SU-DHL-6 (cell line): ENCODE data around the gene AK6.
"Not testable (repeated sequence)": the region's sequence is repeated elsewhere in the genome, so short reads cannot be mapped to it uniquely, and the experiment has no call there.

Experiments used
- H2AFZ ChIP-seq: fragments of 200-600 bp; sonication (generic); 2 replicates; pipeline ENCODE4 v1.6.1; 2014; ENCODE audit warnings: low read depth, mild to moderate bottlenecking, moderate library complexity, mixed read lengths, antibody characterized with exemption, low read length; ENCODE audit not compliant: severe bottlenecking
- H3F3A ChIP-seq: fragments of 200-600 bp; shearing (Covaris generic); 2 replicates; pipeline ENCODE4 v1.6.0; 2016; ENCODE audit warnings: antibody characterized with exemption, mild to moderate bottlenecking; ENCODE audit not compliant: insufficient read depth
- H3K27ac ChIP-seq: fragments of 200-600 bp; sonication (generic); 2 replicates; pipeline ENCODE4 v1.5.1; 2016; ENCODE audit warnings: low read depth, mild to moderate bottlenecking, low read length, moderate library complexity, mixed read lengths
- H3K27me3 ChIP-seq: fragments of 200-600 bp; sonication (generic), shearing (Covaris generic); 2 replicates; pipeline ENCODE4 v1.6.0; 2014; ENCODE audit warnings: mild to moderate bottlenecking, low read length
- H3K36me3 ChIP-seq: fragments of 200-600 bp; sonication (generic); 2 replicates; pipeline ENCODE4 v1.6.1; 2014; ENCODE audit warnings: mild to moderate bottlenecking, low read length, mixed read lengths
- H3K4me2 ChIP-seq: fragments of 300-600, 200-600 bp; shearing (Covaris generic), sonication (generic); 2 replicates; pipeline ENCODE4 v1.6.0; 2014; ENCODE audit warnings: low read length, low read depth, mild to moderate bottlenecking; ENCODE audit not compliant: poor library complexity, severe bottlenecking
- H3K4me3 ChIP-seq: fragments of 200-600 bp; sonication (generic); 2 replicates; pipeline ENCODE4 v1.5.1; 2014; ENCODE audit warnings: antibody characterized with exemption, low read length, mild to moderate bottlenecking, mixed read lengths; ENCODE audit not compliant: insufficient read depth, poor library complexity, severe bottlenecking
- H3K79me2 ChIP-seq: fragments of 200-600 bp; sonication (generic); 2 replicates; pipeline ENCODE4 v1.6.1; 2014; ENCODE audit warnings: mild to moderate bottlenecking, low read length, moderate library complexity; ENCODE audit not compliant: insufficient read depth
- H3K9ac ChIP-seq: fragments of 200-600 bp; sonication (generic); 2 replicates; pipeline ENCODE4 v1.7.0; 2014; ENCODE audit warnings: mild to moderate bottlenecking, low read length
- H3K9me2 ChIP-seq: fragments of 200-600 bp; sonication (generic); replicated peaks from 2 replicates; pipeline ENCODE4 v1.6.1; 2014; ENCODE audit warnings: low read length; ENCODE audit not compliant: insufficient read depth
- H3K9me3 ChIP-seq: fragments of 200-600 bp; sonication (generic); 2 replicates; pipeline ENCODE4 v1.6.1; 2014; ENCODE audit warnings: low read length, mixed read lengths; ENCODE audit not compliant: insufficient read depth
- H4K20me1 ChIP-seq: fragments of 200-600 bp; sonication (generic); 2 replicates; pipeline ENCODE4 v1.6.1; 2014; ENCODE audit warnings: low read depth, mild to moderate bottlenecking, antibody characterized with exemption, low read length, moderate library complexity, mixed read lengths
- EZH2phosphoT487 ChIP-seq: fragments of 200-600 bp; sonication (generic), shearing (Covaris generic); conservative IDR thresholded peaks from 2 replicates; pipeline ENCODE4 v1.6.1; 2018; ENCODE audit warnings: mild to moderate bottlenecking, antibody characterized with exemption, low read length, moderate library complexity, mixed read lengths
- TF ChIP-seq, protein P1 (sequence below): fragments of 200-600 bp; sonication (generic); IDR thresholded peaks from one replicate; pipeline ENCODE4 v1.5.1; 2017; ENCODE audit warnings: antibody characterized with exemption, mild to moderate bottlenecking, low read length, moderate library complexity; ENCODE audit not compliant: insufficient read depth, poor library complexity, severe bottlenecking

Gene AK6

DNA sequence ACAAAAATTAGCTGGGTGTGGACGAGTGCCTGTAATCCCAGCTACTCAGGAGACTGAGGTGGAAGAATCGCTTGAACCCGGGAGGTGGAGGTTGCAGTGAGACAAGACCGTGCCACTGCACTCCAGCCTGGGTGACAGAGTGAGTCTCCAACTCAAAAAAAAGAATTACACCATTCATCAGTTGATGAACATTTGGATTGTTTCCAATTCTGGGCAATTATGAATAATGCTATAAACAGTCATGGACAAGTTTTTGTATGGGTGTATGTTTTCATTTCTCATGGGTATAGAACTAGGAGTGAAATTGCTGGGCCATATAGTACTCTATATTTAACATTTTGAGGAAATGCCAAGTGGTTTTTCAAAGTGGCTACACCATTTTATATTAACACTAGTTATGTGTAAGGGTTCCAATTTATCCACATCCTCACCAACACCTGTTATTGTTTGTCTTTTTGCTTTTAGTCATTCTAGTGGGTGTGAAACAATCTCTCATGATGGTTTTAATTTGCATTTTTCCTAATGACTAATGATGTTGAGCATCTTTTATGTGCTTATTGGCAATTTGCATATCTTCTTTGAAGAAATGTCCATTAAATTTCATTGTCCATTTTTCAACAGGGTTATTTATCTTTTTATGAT is 27.7 kb downstream of the AK6 start:
- Histone ChIP-seq H3K9me2 (no peaks in the 10 kb centered on the region), H3K27ac (no peak overlapping the region), H4K20me1 (no peaks in the 10 kb centered on the region), H2AFZ (no peak overlapping the region), H3K9ac (no peak overlapping the region), H3K36me3 (no peaks in the 10 kb centered on the region), H3K4me2 (no peak overlapping the region), H3K79me2 (no peaks in the 10 kb centered on the region), H3K27me3 (no peaks in the 10 kb centered on the region), H3F3A (no peaks in the 10 kb centered on the region), H3K9me3 (no peaks in the 10 kb centered on the region), H3K4me3 (no peak overlapping the region)
- TF ChIP-seq, protein P1, sequence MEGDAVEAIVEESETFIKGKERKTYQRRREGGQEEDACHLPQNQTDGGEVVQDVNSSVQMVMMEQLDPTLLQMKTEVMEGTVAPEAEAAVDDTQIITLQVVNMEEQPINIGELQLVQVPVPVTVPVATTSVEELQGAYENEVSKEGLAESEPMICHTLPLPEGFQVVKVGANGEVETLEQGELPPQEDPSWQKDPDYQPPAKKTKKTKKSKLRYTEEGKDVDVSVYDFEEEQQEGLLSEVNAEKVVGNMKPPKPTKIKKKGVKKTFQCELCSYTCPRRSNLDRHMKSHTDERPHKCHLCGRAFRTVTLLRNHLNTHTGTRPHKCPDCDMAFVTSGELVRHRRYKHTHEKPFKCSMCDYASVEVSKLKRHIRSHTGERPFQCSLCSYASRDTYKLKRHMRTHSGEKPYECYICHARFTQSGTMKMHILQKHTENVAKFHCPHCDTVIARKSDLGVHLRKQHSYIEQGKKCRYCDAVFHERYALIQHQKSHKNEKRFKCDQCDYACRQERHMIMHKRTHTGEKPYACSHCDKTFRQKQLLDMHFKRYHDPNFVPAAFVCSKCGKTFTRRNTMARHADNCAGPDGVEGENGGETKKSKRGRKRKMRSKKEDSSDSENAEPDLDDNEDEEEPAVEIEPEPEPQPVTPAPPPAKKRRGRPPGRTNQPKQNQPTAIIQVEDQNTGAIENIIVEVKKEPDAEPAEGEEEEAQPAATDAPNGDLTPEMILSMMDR, result no peak
- TF ChIP-seq EZH2phosphoT487, result no peak

DNA sequence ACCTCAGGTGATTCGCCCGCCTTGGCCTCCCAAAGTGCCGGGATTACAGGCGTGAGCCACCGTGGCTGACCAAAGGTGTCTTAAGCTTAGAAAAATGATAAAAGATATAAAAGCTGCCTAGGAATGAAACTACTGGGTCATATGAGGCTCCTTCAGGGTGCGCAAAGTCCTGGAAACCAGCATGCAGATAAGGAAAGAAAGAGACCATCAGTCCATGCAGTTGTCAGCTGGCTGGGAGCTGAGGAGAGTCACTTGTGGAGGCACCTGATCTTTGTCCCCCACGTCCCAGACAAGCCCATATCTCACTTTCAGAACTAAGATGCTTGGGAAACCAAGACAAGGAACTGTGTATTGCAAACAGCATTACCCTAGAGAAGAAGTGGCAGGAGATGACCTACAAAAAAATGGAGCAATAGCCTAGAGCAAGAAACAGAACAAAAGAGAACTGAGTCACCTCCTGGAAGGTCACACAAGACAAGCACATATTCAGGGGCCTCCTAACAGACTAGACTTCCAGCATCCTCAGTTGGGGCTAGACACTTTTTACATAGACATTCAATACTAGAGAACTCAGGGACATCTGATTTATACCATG is 33.9 kb downstream of the AK6 start:
- Histone ChIP-seq H3K27me3 (no peaks in the 10 kb centered on the region), H2AFZ (no peak overlapping the region)

DNA sequence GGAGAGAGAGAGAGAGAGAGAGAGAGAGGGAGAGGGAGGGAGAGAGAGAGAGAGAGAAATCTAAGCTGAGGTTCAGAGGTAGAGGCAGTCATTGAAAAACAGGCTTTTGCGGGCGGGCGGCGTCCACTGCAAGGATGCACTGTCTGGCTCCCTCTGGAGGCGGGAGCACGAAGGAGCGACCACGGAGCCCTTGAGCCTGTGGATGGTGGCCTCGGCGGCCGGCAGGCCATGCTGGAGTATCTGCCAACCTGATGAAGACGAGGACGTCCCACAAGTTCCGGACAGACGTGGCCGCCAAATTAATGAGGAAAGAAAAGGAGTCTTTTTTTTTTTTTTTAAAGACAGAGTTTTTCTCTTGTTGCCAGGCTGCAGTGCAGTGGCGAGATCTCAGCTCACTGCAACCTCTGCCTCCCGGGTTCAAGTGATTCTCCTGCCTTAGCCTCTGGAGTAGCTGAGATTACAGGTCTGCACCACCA is 34.5 kb downstream of the AK6 start:
- no peaks in the 10 kb centered on the region for H3K27me3 ChIP-seq
- no peaks in the 10 kb centered on the region for H3F3A ChIP-seq
- H3K27ac ChIP-seq, result no peak overlapping the region
- H3K4me3 ChIP-seq, result no peak overlapping the region
- no peak overlapping the region for H2AFZ ChIP-seq
- no peaks in the 10 kb centered on the region for H3K9me2 ChIP-seq
- H3K4me2 ChIP-seq, result no peak overlapping the region
- H3K9ac ChIP-seq, result no peak overlapping the region
- TF ChIP-seq, protein P1, result peak; percentile 58
- no peak for TF ChIP-seq EZH2phosphoT487
- no peaks in the 10 kb centered on the region for H4K20me1 ChIP-seq
- H3K36me3 ChIP-seq, result no peaks in the 10 kb centered on the region
- no peaks in the 10 kb centered on the region for H3K79me2 ChIP-seq
- H3K9me3 ChIP-seq, result no peaks in the 10 kb centered on the region

More for the DNA sequence above, 33.9 kb downstream of the AK6 start:
- TF ChIP-seq, protein P1, result no peak
- TF ChIP-seq EZH2phosphoT487, result no peak
- Histone ChIP-seq H3K4me3 (no peak overlapping the region), H3K9me3 (no peaks in the 10 kb centered on the region), H3K36me3 (no peaks in the 10 kb centered on the region), H4K20me1 (no peaks in the 10 kb centered on the region), H3K9ac (no peak overlapping the region), H3K9me2 (no peaks in the 10 kb centered on the region), H3K79me2 (no peaks in the 10 kb centered on the region), H3K27ac (no peak overlapping the region), H3K4me2 (no peak overlapping the region), H3F3A (no peaks in the 10 kb centered on the region)

DNA sequence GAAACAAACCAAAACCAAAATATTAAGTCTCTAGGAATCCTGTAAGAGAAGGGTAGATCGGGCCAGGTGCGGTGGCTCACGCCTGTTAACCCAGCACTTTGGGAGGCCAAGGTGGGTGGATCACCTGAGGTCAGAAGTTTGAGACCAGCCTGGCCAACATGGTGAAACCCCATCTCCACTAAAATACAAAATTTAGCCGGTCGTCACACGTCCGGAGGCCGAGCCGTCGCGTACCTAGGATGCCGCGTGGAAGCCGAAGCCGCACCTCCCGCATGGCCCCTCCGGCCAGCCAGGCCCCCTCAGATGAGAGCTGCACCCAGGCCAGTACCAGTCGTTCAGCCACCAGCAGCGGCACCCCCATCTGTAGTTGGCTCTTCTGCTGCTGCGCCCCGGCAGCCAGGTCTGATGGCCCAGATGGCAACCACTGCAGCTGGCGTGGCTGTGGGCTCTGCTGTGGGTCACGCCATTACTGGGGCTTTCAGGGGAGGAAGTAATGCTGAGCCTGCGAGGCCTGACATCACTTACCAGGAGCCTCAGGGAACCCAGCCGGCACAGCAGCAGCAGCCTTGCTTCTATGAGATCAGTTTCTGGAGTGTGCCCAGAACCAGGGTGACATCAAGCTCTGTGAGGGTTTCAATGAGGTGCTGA is 35.5 kb downstream of the AK6 start:
- not testable (repeated sequence) for H3K9ac ChIP-seq, H3K27ac ChIP-seq, H3K4me3 ChIP-seq, H3K36me3 ChIP-seq, H3K9me3 ChIP-seq, H3F3A ChIP-seq, H3K79me2 ChIP-seq, H4K20me1 ChIP-seq, H3K27me3 ChIP-seq, H3K9me2 ChIP-seq, H3K4me2 ChIP-seq, H2AFZ ChIP-seq
